HG03565 (cell line): Measurements from ENCODE around the gene CCDC12.
"Not testable (repeated sequence)": the region's sequence is repeated elsewhere in the genome, so short reads cannot be mapped to it uniquely, and the experiment has no call there.

Experiments used
- ATAC-seq: cut with Tn5 transposase; IDR thresholded peaks from one replicate; pipeline ENCODE4 v1.9.1; 2021; ENCODE audit warnings: mild to moderate bottlenecking, moderate library complexity; ENCODE audit not compliant: unreplicated experiment

The CCDC12 gene

GRCh38 chr3:46982546-46982945, 6.0 kb upstream of the CCDC12 start:
- no peak for ATAC-seq

- ATAC-seq, result no peak
Observed at GRCh38 chr3:46981932-46982471, 5.5 kb upstream of the CCDC12 start.

- ATAC-seq, result no peak
Observed at GRCh38 chr3:46979958-46980497, 3.5 kb upstream of the CCDC12 start.

GRCh38 chr3:46978985-46979944, 2.7 kb upstream of the CCDC12 start, which contains the start of gene NBEAL2:
Gene NBEAL2 (plus strand): TSS chr3:46979666. CDS start chr3:46979862, 196 bp downstream.
- ATAC-seq, result peak; percentile 47

GRCh38 chr3:46978381-46978780, 1.8 kb upstream of the CCDC12 start:
- ATAC-seq, result no peak

GRCh38 chr3:46977811-46978195, 1.3 kb upstream of the CCDC12 start:
- no peak for ATAC-seq

GRCh38 chr3:46974421-46975171, 1.9 kb downstream of the CCDC12 start:
- no peak for ATAC-seq

- ATAC-seq, result no peak
Observed at GRCh38 chr3:46972396-46972795, 4.1 kb downstream of the CCDC12 start.

GRCh38 chr3:46971742-46972141, 4.8 kb downstream of the CCDC12 start:
- ATAC-seq, result no peak

- ATAC-seq, result no peak
Observed at GRCh38 chr3:46971151-46971550, 5.4 kb downstream of the CCDC12 start.

GRCh38 chr3:46970391-46971091, 6.0 kb downstream of the CCDC12 start:
- ATAC-seq, result no peak

- ATAC-seq, result no peak
Observed at GRCh38 chr3:46968783-46969428, 7.6 kb downstream of the CCDC12 start.

- ATAC-seq, result no peak
Observed at GRCh38 chr3:46966811-46967210, 9.7 kb downstream of the CCDC12 start.

GRCh38 chr3:46965151-46965550, 11.4 kb downstream of the CCDC12 start:
- ATAC-seq, result no peak

- ATAC-seq, result not testable (repeated sequence)
Observed at GRCh38 chr3:46964038-46964590, 12.4 kb downstream of the CCDC12 start.

- no peak for ATAC-seq
Observed at GRCh38 chr3:46962990-46963389, 13.6 kb downstream of the CCDC12 start.

- ATAC-seq, result no peak
Observed at GRCh38 chr3:46962427-46962826, 14.1 kb downstream of the CCDC12 start.

GRCh38 chr3:46960835-46961234, 15.7 kb downstream of the CCDC12 start:
- ATAC-seq, result no peak

GRCh38 chr3:46960081-46960701, 16.4 kb downstream of the CCDC12 start:
- no peak for ATAC-seq
